ENCODE results near the gene NLGN2.

Gene NLGN2

GRCh38 chr17:7392696-7393612 lies 14.7 kb upstream of the NLGN2 start:
- Histone ChIP-seq H3K4me3 (ENCODE audit: insufficient read length, low read depth) (peak overlapping the region; percentile 58), H3K9ac (ENCODE audit: insufficient read length, low read depth) (peak overlapping the region; percentile 76), H3K4me1 (ENCODE audit: insufficient read depth, insufficient read length) (peaks cover 9% of the 10 kb centered on the region), H3K27me3 (ENCODE audit: insufficient read depth, insufficient read length) (no peaks in the 10 kb centered on the region), H3K9me3 (ENCODE audit: insufficient read depth, low read length) (no peaks in the 10 kb centered on the region), H3K36me3 (ENCODE audit: insufficient read depth, insufficient read length, low read length) (peaks cover 47% of the 10 kb centered on the region)
- DNase-seq (ENCODE audit: low read depth, low spot score) = no peak
- TF ChIP-seq SUZ12 (IDR thresholded peaks at IDR 0.05; ENCODE audit: extremely low read depth, insufficient read depth, insufficient read length) = no peak
- no peak for TF ChIP-seq YY1 (IDR thresholded peaks at IDR 0.05; ENCODE audit: insufficient read depth, insufficient read length)
- TF ChIP-seq ZNF274 (IDR thresholded peaks at IDR 0.05; ENCODE audit: low read depth, low read length) = no peak

- Histone ChIP-seq H3K36me3 (ENCODE audit: insufficient read depth, insufficient read length, low read length) (peaks cover 38% of the 10 kb centered on the region), H3K27me3 (ENCODE audit: insufficient read depth, insufficient read length) (no peaks in the 10 kb centered on the region), H3K4me3 (ENCODE audit: insufficient read length, low read depth) (peak overlapping the region; percentile 58), H3K9me3 (ENCODE audit: insufficient read depth, low read length) (no peaks in the 10 kb centered on the region), H3K4me1 (ENCODE audit: insufficient read depth, insufficient read length) (peaks cover 9% of the 10 kb centered on the region), H3K9ac (ENCODE audit: insufficient read length, low read depth) (peak overlapping the region; percentile 76)
- TF ChIP-seq ZNF274 (IDR thresholded peaks at IDR 0.05; ENCODE audit: low read depth, low read length) (no peak), SUZ12 (IDR thresholded peaks at IDR 0.05; ENCODE audit: extremely low read depth, insufficient read depth, insufficient read length) (no peak), YY1 (IDR thresholded peaks at IDR 0.05; ENCODE audit: insufficient read depth, insufficient read length) (no peak)
- no peak for DNase-seq (ENCODE audit: low read depth, low spot score)
These were observed 13.8 kb upstream of the NLGN2 start for GRCh38 chr17:7393613-7394451.

DNA sequence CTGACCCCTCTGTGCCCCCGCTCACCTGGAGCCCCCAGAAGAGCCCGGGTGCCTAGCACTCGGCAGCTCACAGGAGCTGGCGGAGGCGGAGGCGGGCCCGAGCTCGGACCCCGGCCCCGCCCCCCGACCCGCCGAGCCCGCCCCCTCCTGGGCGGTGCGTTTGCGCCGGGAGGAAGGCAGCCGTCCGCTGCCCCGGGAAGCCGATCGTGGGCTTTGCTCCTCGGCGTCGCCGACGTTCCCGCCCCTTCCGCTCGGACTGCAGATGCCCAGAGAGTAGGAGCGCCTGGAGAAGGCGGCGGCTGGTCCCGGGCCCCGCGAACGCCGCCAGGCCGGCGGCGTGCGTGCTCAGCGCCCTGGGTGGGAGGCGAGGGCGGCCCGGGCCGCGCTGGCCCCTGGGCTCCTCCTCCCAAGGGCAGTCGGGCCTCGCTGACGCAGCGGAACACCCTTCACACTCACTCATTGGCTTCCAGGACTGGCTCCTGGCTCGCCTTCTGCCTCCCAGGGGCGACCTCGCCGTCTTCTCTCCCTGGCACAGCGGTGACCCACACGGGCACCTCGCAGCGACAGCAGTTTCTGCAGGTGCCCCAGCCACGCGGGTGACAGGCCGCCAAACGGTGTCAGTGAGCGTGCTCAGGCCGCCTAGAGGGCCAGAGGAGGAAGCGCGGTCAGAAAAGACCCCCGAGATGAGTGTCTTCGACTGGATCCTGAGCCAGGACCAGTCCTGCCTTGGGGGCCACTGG lies 13.0 kb upstream of the NLGN2 start, which contains the start of gene PLSCR3:
TSS of gene PLSCR3 (minus strand) at position 74 of the 740 bp plus-strand sequence. CDS start 415 bp downstream, outside the sequence.
- peak within 1 kb of the TSS; percentile 58 for H3K4me3 ChIP-seq (ENCODE audit: insufficient read length, low read depth)
- H3K27me3 ChIP-seq (ENCODE audit: insufficient read depth, insufficient read length) = no peaks in the 10 kb centered on the region
- peak; percentile 67 for DNase-seq (ENCODE audit: low read depth, low spot score)
- H3K4me1 ChIP-seq (ENCODE audit: insufficient read depth, insufficient read length) = peaks cover 9% of the 10 kb centered on the region
- peak within 1 kb of the TSS; percentile 76 for H3K9ac ChIP-seq (ENCODE audit: insufficient read length, low read depth)
- TF ChIP-seq SUZ12 (IDR thresholded peaks at IDR 0.05; ENCODE audit: extremely low read depth, insufficient read depth, insufficient read length) (no peak), ZNF274 (IDR thresholded peaks at IDR 0.05; ENCODE audit: low read depth, low read length) (no peak)
- peaks cover 30% of the 10 kb centered on the region for H3K36me3 ChIP-seq (ENCODE audit: insufficient read depth, insufficient read length, low read length)
- no peaks in the 10 kb centered on the region for H3K9me3 ChIP-seq (ENCODE audit: insufficient read depth, low read length)

DNA sequence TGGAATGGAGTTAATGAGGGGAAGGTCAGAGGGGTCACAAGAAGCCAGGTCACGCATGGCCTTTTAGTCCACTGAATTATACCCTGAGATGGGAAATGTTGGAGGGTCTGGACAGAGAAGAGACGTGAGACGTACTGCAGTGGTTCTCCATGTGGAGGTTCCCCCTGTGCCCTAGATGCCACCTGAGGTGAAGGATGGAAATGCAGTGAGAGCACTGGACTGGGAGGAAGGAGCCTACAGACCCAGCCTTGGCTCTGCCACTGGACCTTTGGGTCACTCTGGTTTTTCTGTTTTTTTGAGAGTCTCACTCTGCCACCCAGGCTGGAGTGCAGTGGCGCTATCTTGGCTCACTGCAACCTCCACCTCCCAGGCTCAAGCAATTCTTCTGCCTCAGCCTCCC lies 11.5 kb upstream of the NLGN2 start:
- H3K4me1 ChIP-seq (ENCODE audit: insufficient read depth, insufficient read length) = peaks cover 1% of the 10 kb centered on the region
- H3K4me3 ChIP-seq (ENCODE audit: insufficient read length, low read depth) = no peak overlapping the region
- TF ChIP-seq ZNF274 (IDR thresholded peaks at IDR 0.05; ENCODE audit: low read depth, low read length) = no peak
- no peak for TF ChIP-seq SUZ12 (IDR thresholded peaks at IDR 0.05; ENCODE audit: extremely low read depth, insufficient read depth, insufficient read length)
- no peak for TF ChIP-seq YY1 (IDR thresholded peaks at IDR 0.05; ENCODE audit: insufficient read depth, insufficient read length)
- no peaks in the 10 kb centered on the region for H3K27me3 ChIP-seq (ENCODE audit: insufficient read depth, insufficient read length)
- peaks cover 15% of the 10 kb centered on the region for H3K36me3 ChIP-seq (ENCODE audit: insufficient read depth, insufficient read length, low read length)
- H3K9ac ChIP-seq (ENCODE audit: insufficient read length, low read depth) = no peak overlapping the region
- H3K9me3 ChIP-seq (ENCODE audit: insufficient read depth, low read length) = no peaks in the 10 kb centered on the region
- no peak for DNase-seq (ENCODE audit: low read depth, low spot score)

GRCh38 chr17:7398612-7399011 lies 9.0 kb upstream of the NLGN2 start:
- Histone ChIP-seq H3K9me3 (ENCODE audit: insufficient read depth, low read length) (no peaks in the 10 kb centered on the region), H3K4me1 (ENCODE audit: insufficient read depth, insufficient read length) (no peaks in the 10 kb centered on the region), H3K4me3 (ENCODE audit: insufficient read length, low read depth) (no peak overlapping the region), H3K9ac (ENCODE audit: insufficient read length, low read depth) (no peak overlapping the region), H3K27me3 (ENCODE audit: insufficient read depth, insufficient read length) (no peaks in the 10 kb centered on the region), H3K36me3 (ENCODE audit: insufficient read depth, insufficient read length, low read length) (peaks cover 7% of the 10 kb centered on the region)
- no peak for TF ChIP-seq SUZ12 (IDR thresholded peaks at IDR 0.05; ENCODE audit: extremely low read depth, insufficient read depth, insufficient read length)
- no peak for TF ChIP-seq ZNF274 (IDR thresholded peaks at IDR 0.05; ENCODE audit: low read depth, low read length)
- TF ChIP-seq YY1 (IDR thresholded peaks at IDR 0.05; ENCODE audit: insufficient read depth, insufficient read length) = no peak
- no peak for DNase-seq (ENCODE audit: low read depth, low spot score)

DNA sequence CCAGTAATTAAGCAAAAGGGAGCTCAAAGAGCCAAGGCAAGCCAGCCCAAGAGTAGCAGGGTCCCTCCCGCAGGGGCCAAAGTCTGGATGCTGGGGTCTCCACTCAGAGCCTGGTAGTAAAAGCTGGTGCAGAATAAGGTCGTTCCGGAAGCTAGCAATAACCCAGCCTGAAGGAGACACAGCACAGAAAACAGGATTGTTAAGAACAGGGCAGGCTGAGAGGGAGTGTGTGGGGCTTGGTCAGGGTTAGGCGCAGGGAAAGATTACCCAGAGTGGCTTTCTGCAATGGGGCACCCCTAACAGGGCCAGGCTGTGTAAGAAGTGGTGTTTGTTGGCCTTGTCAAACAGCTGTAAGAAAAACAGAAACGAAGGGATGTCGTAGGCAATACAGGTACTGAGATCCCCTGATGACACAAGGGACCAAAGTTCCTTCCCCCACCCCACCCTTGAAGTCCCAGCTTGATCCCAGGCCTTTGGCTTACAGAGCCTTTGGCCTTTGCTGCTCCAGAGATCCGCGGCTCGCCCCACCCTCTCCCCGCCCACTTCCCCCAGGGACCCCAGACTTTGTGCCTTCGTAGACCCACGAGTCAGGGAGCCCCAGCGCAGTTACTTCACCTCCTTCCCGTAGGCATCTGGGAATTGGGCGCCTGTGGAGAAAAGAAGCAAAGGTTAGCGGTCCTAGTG lies 4.5 kb upstream of the NLGN2 start:
- Histone ChIP-seq H3K9me3 (ENCODE audit: insufficient read depth, low read length) (no peaks in the 10 kb centered on the region), H3K4me3 (ENCODE audit: insufficient read length, low read depth) (peak overlapping the region; percentile 68), H3K9ac (ENCODE audit: insufficient read length, low read depth) (peak overlapping the region; percentile 90), H3K4me1 (ENCODE audit: insufficient read depth, insufficient read length) (no peaks in the 10 kb centered on the region), H3K36me3 (ENCODE audit: insufficient read depth, insufficient read length, low read length) (peaks cover 7% of the 10 kb centered on the region), H3K27me3 (ENCODE audit: insufficient read depth, insufficient read length) (no peaks in the 10 kb centered on the region)
- DNase-seq (ENCODE audit: low read depth, low spot score) = no peak
- TF ChIP-seq ZNF274 (IDR thresholded peaks at IDR 0.05; ENCODE audit: low read depth, low read length) (no peak), YY1 (IDR thresholded peaks at IDR 0.05; ENCODE audit: insufficient read depth, insufficient read length) (no peak), SUZ12 (IDR thresholded peaks at IDR 0.05; ENCODE audit: extremely low read depth, insufficient read depth, insufficient read length) (no peak)
